H1 (cell line): ENCODE data around the gene FMOD. TPM values are rescaled to one million over a fixed set of nuclear protein-coding genes. Genes with fewer than 3 reads are reported as not detected.
A peak's percentile ranks its signal among the peaks of the same experiment; 100 is the strongest.

ENCODE experiments used
- ATF3 ChIP-seq: IDR thresholded peaks from 2 replicates; pipeline ENCODE4 v1.6.1; 2011; ENCODE audit warnings: low read depth, mild to moderate bottlenecking, low read length; ENCODE audit not compliant: insufficient read depth
- RAD21 ChIP-seq, 2 experiments: IDR thresholded peaks in 1 of 2; conservative IDR thresholded peaks in 1 of 2; 2 replicates each; pipeline ENCODE4 v1.6.1; 2011; ENCODE audit warnings: low read depth in 2 of 2, low read length in 2 of 2, improper control_type of control experiment in 1 of 2, inconsistent platforms in 1 of 2, mild to moderate bottlenecking in 1 of 2, moderate library complexity in 1 of 2
- polyA plus RNA-seq, 7 experiments: library from polyadenylated mRNA; depleted of rRNA in 3 of 7; stranded (reverse) in 5 of 7; unstranded in 2 of 7; fragments of >200 nt in 5 of 7; fragments of 200-250 nt in 2 of 7; gene quantifications; 1 replicate in 5 of 7; 2 replicates in 1 of 7; 4 replicates in 1 of 7; pipeline versions ENCODE4 v1.2.1 to v1.2.3, GENCODE V29; 2011 to 2013; ENCODE audit warnings: missing spikeins in 2 of 7, mixed read lengths in 2 of 7
- total RNA-seq: library from RNA; stranded (reverse); fragmentation: NEBNext Ultra II Directional; extraction: Animal tissue kit (Norgen Biotek cat#: 25700); gene quantifications from 2 replicates; pipeline ENCODE4 v1.2.1, GENCODE V29; 2021

The FMOD gene
- total and polyA plus RNA-seq, 2 of the 8 experiments (the other 6 are each of a cell fraction or from before 2014, with no cell fraction given): 0.17 to 0.32 TPM

- TF ChIP-seq ATF3 (no peak), RAD21 (IDR thresholded peaks at IDR 0.05 in 1 of 2, conservative IDR thresholded peaks at IDR 0.05 in 1 of 2; ENCODE audit: low read depth in 2 of 2, low read length in 2 of 2) (peak; percentile 14 to 38; a peak in 3 of 4 replicates)
Observed at GRCh38 chr1:203368624-203369451, 17.9 kb upstream of the FMOD start (continued).
